ENCODE data around the gene MTHFD2L.

The MTHFD2L gene

GRCh38 chr4:74157561-74158465 is at the start of gene MTHFD2L:
Gene MTHFD2L, plus strand, starts transcription at chr4:74158118. Its CDS starts 21 bp downstream, at chr4:74158139.
- peak within 1 kb of the TSS; percentile 61 for H3K4me3 ChIP-seq (IDR thresholded peaks at IDR 0.05; ENCODE audit: insufficient read depth, low read depth, low read length)
- H3K9ac ChIP-seq = peak within 1 kb of the TSS; percentile 90
- peak within 1 kb of the TSS; percentile 77 for H3K4me2 ChIP-seq
- H3K36me3 ChIP-seq (ENCODE audit: insufficient read depth) = peaks cover 20% of the 10 kb centered on the region
- TF ChIP-seq, protein P1, sequence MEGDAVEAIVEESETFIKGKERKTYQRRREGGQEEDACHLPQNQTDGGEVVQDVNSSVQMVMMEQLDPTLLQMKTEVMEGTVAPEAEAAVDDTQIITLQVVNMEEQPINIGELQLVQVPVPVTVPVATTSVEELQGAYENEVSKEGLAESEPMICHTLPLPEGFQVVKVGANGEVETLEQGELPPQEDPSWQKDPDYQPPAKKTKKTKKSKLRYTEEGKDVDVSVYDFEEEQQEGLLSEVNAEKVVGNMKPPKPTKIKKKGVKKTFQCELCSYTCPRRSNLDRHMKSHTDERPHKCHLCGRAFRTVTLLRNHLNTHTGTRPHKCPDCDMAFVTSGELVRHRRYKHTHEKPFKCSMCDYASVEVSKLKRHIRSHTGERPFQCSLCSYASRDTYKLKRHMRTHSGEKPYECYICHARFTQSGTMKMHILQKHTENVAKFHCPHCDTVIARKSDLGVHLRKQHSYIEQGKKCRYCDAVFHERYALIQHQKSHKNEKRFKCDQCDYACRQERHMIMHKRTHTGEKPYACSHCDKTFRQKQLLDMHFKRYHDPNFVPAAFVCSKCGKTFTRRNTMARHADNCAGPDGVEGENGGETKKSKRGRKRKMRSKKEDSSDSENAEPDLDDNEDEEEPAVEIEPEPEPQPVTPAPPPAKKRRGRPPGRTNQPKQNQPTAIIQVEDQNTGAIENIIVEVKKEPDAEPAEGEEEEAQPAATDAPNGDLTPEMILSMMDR (conservative IDR thresholded peaks at IDR 0.05; ENCODE audit: low read depth, low read length) = no peak
- peaks cover 35% of the 10 kb centered on the region for H3K4me1 ChIP-seq (ENCODE audit: low read depth, poor library complexity, severe bottlenecking)
- H3K27ac ChIP-seq = peak within 1 kb of the TSS; percentile 75
- peaks cover 44% of the 10 kb centered on the region for H3K79me2 ChIP-seq (ENCODE audit: insufficient read depth, low read depth)
- no peaks in the 10 kb centered on the region for H4K20me1 ChIP-seq (ENCODE audit: insufficient read depth)
- H2AFZ ChIP-seq (ENCODE audit: low read depth) = peak within 1 kb of the TSS; percentile 72
- no peaks in the 10 kb centered on the region for H3K27me3 ChIP-seq (ENCODE audit: insufficient read depth, low read depth)

DNA sequence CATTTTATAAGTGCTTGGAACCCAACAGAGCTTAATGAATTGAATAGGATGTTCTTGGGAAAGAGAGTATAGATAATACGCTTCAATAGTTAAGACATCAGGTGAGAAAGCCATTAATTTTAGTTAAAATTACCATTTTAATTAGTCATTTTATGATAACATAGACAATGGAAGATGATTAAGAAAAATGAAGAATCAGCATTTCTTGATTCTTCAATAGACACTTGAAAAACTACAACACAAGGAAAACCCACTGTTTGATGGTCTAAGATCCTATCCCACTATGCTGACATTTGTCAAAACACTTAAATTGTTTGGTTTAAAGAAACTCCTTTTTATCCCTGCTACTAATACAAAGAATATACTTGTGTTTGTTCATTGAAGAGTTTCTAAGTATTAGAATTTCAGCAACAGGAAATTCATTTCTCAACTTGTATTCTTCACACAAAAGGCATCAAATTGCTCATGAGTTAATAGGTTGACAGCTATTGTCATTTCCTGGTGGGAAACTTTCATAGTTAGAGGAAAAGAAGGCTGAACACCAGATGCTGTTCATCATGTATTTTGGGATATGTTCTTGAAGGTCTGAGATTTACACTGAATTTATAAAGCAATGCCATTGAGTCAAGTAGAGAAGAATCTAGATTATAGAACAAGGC is 49.3 kb upstream of the MTHFD2L start:
- Histone ChIP-seq H3K27me3 (ENCODE audit: insufficient read depth, low read depth) (no peaks in the 10 kb centered on the region), H3K27ac (no peak overlapping the region), H3K4me3 (IDR thresholded peaks at IDR 0.05; ENCODE audit: insufficient read depth, low read depth, low read length) (no peak overlapping the region), H4K20me1 (ENCODE audit: insufficient read depth) (no peaks in the 10 kb centered on the region), H3K79me2 (ENCODE audit: insufficient read depth, low read depth) (no peaks in the 10 kb centered on the region), H3K4me2 (no peak overlapping the region), H3K4me1 (ENCODE audit: low read depth, poor library complexity, severe bottlenecking) (no peaks in the 10 kb centered on the region), H2AFZ (ENCODE audit: low read depth) (no peak overlapping the region), H3K9ac (no peak overlapping the region), H3K36me3 (ENCODE audit: insufficient read depth) (no peaks in the 10 kb centered on the region)
- TF ChIP-seq, protein P1 (conservative IDR thresholded peaks at IDR 0.05; ENCODE audit: low read depth, low read length) = no peak

DNA sequence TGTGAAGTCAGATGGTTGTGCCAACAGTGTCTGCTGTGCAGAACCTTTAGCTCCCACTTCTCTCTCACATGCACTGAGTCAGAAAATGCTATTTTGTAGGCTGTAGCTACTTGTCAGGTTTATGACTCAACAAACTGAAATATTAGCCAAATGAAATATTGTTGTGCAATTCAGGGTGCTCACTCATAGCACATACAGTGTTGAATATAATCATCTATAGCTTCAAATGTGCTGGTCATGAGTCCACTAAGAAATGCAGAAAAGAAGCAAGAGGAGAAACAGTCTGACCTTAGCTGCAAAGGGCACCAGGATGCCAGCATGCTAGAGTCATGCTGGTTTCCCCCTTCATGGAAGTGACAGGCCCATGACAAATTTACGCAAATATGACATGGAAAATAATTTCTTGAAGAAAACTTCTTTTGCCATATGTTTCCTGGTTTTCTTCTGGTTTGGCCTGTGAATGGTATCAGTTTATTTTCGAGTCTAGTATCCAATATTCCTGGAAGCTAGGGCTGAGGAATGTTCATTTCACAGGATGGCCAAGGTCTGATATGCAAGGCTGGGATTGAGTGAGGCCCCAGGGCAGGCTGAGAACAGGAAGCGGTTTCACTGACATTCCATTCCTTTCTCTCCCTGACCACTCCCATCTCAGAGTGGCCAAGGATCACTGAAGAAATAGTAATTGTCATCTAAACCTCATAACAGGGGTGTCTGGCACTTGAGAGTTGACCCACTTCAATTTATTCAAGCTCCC is 48.6 kb upstream of the MTHFD2L start:
- H3K79me2 ChIP-seq (ENCODE audit: insufficient read depth, low read depth) = no peaks in the 10 kb centered on the region
- no peak overlapping the region for H3K4me3 ChIP-seq (IDR thresholded peaks at IDR 0.05; ENCODE audit: insufficient read depth, low read depth, low read length)
- H3K4me2 ChIP-seq = no peak overlapping the region
- H3K9ac ChIP-seq = no peak overlapping the region
- no peaks in the 10 kb centered on the region for H3K4me1 ChIP-seq (ENCODE audit: low read depth, poor library complexity, severe bottlenecking)
- TF ChIP-seq, protein P1 (conservative IDR thresholded peaks at IDR 0.05; ENCODE audit: low read depth, low read length) = no peak
- H4K20me1 ChIP-seq (ENCODE audit: insufficient read depth) = no peaks in the 10 kb centered on the region
- H3K27me3 ChIP-seq (ENCODE audit: insufficient read depth, low read depth) = no peaks in the 10 kb centered on the region
- H3K36me3 ChIP-seq (ENCODE audit: insufficient read depth) = no peaks in the 10 kb centered on the region
- H3K27ac ChIP-seq = no peak overlapping the region
- no peak overlapping the region for H2AFZ ChIP-seq (ENCODE audit: low read depth)

- Histone ChIP-seq H3K27me3 (ENCODE audit: insufficient read depth, low read depth) (no peaks in the 10 kb centered on the region), H4K20me1 (ENCODE audit: insufficient read depth) (no peaks in the 10 kb centered on the region), H3K9ac (no peak overlapping the region), H3K27ac (no peak overlapping the region), H3K4me2 (no peak overlapping the region), H3K4me1 (ENCODE audit: low read depth, poor library complexity, severe bottlenecking) (no peaks in the 10 kb centered on the region), H3K36me3 (ENCODE audit: insufficient read depth) (no peaks in the 10 kb centered on the region), H3K79me2 (ENCODE audit: insufficient read depth, low read depth) (no peaks in the 10 kb centered on the region), H3K4me3 (IDR thresholded peaks at IDR 0.05; ENCODE audit: insufficient read depth, low read depth, low read length) (no peak overlapping the region), H2AFZ (ENCODE audit: low read depth) (no peak overlapping the region)
- TF ChIP-seq, protein P1 (conservative IDR thresholded peaks at IDR 0.05; ENCODE audit: low read depth, low read length) = no peak
These were observed 47.9 kb upstream of the MTHFD2L start for GRCh38 chr4:74109870-74110605.
